NCI-H2107 treated with DMSO at 0.1 percent for 48 hours (cell line): ENCODE results near the gene EPHX1.

Experiments
- DNase-seq: peaks from one replicate; lab custom pipeline; 2025; ENCODE audit not compliant: unreplicated experiment; lab: John Stamatoyannopoulos, UW

The EPHX1 gene

GRCh38 chr1:225840713-225841112, 30.8 kb downstream of the EPHX1 start:
- no peak for DNase-seq

- DNase-seq = no peak
Measured at GRCh38 chr1:225842074-225842473, 32.1 kb downstream of the EPHX1 start.

- peak; percentile 28 for DNase-seq
Measured at GRCh38 chr1:225842788-225843425, 33.0 kb downstream of the EPHX1 start.

- DNase-seq = no peak
Measured at GRCh38 chr1:225843426-225843795, 33.5 kb downstream of the EPHX1 start.

GRCh38 chr1:225844236-225845061, 34.5 kb downstream of the EPHX1 start:
- DNase-seq = no peak

GRCh38 chr1:225845097-225845496, 35.2 kb downstream of the EPHX1 start:
- no peak for DNase-seq

- peak; percentile 48 for DNase-seq
Measured at GRCh38 chr1:225845571-225846259, 35.8 kb downstream of the EPHX1 start.

GRCh38 chr1:225846331-225847310, 36.7 kb downstream of the EPHX1 start:
- DNase-seq = no peak

GRCh38 chr1:225847610-225848009, 37.7 kb downstream of the EPHX1 start:
- peak; percentile 84 for DNase-seq

- peak; percentile 71 for DNase-seq
Measured at GRCh38 chr1:225848030-225848955, 38.4 kb downstream of the EPHX1 start.

GRCh38 chr1:225849925-225850324, 40.0 kb downstream of the EPHX1 start:
- DNase-seq = no peak

- DNase-seq = no peak
Measured at GRCh38 chr1:225850370-225850769, 40.4 kb downstream of the EPHX1 start.

GRCh38 chr1:225851805-225852204, 41.9 kb downstream of the EPHX1 start:
- DNase-seq = no peak

- DNase-seq = no peak
Measured at GRCh38 chr1:225852413-225853124, 42.6 kb downstream of the EPHX1 start.

GRCh38 chr1:225853441-225853840, 43.5 kb downstream of the EPHX1 start:
- DNase-seq = no peak

- DNase-seq = no peak
Measured at GRCh38 chr1:225855503-225856300, 45.8 kb downstream of the EPHX1 start.

- no peak for DNase-seq
Measured at GRCh38 chr1:225857256-225857655, 47.3 kb downstream of the EPHX1 start.

- DNase-seq = no peak
Measured at GRCh38 chr1:225859151-225859550, 49.2 kb downstream of the EPHX1 start.
